Measurements from ENCODE around the gene ZNF860.

- no peak for TF ChIP-seq REST (IDR thresholded peaks at IDR 0.05; ENCODE audit: insufficient read depth in 1 of 2, low read depth in 2 of 2, low read length in 2 of 2)
- no peak for TF ChIP-seq TAF1 (IDR thresholded peaks at IDR 0.05; ENCODE audit: borderline replicate concordance, insufficient read depth, low read length)
- no peak for TF ChIP-seq POLR2AphosphoS5 (IDR thresholded peaks at IDR 0.05; ENCODE audit: low read depth, low read length)
Measured at GRCh38 chr3:31937225-31937624, 44.3 kb upstream of the ZNF860 start.

Measured in PFSK-1 (cell line).